ENCODE measurements around the gene SPOCK1. TPM values are rescaled to one million over a fixed set of nuclear protein-coding genes. Genes with fewer than 3 reads are reported as not detected.
"Not testable (repeated sequence)": the region's sequence is repeated elsewhere in the genome, so short reads cannot be mapped to it uniquely, and the experiment has no call there.

Gene SPOCK1
- total RNA-seq, 2 donors from 2014 or later: 75.0 to 213 TPM

GRCh38 chr5:136954142-136954541 is 545.0 kb downstream of the SPOCK1 start:
- ATAC-seq; intact Hi-C loops (cut with DNase I); DNase-seq: not testable (repeated sequence)

DNA sequence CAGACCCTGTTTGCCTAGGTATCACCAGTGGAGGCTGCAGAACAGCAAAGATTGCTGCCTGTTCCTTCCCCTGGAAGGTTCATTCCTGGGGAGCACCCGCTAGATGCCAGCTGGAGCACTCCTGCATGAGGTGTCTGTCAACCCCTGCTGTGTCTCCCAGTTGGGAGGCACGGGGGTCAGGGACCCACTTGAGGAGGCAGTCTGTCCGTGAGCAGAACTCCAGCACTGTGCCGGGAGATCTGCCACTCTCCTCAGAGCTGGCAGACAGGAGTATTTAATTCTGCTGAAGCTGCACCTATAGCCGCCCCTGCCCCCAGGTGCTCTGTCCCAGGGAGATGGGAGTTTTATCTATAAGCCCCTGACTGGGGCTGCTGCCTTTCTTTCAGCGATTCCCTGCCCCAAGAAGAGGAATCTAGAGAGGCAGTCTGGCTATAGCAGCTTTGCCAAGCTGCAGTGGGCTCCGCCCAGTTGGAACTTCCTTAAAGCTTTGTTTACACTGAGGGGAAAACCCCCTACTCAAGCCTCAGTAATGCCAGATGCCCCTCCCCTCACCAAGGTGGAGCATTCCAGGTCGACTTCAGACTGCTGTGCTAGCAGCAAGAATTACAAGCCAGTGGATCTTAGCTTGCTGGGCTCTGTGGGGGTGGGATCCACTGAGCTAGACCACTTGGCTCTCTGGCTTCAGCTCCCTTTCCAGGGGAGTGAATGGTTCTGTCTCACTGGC is 545.6 kb downstream of the SPOCK1 start:
- ATAC-seq; DNase-seq; intact Hi-C loops (cut with DNase I): not testable (repeated sequence)

- intact Hi-C loops (cut with DNase I): no loop called here
- no peak for ATAC-seq
Observed at GRCh38 chr5:136927571-136927970, 571.6 kb downstream of the SPOCK1 start.

GRCh38 chr5:136926073-136926472 is 573.1 kb downstream of the SPOCK1 start:
- intact Hi-C loops (cut with DNase I): no loop called here
- ATAC-seq (no peak), DNase-seq (no peak)

More at GRCh38 chr5:136927571-136927970, 571.6 kb downstream of the SPOCK1 start:
- DNase-seq: no peak

Other genes starting within 250 kb of the SPOCK1 start
- 10 to 100 TPM; 24.8 to 48.0 TPM for gene KLHL3, start 236.8 kb upstream of the SPOCK1 start, total RNA-seq

Measured in left cardiac atrium (tissue), 4 donors.